ENCODE data around the gene TMEM181. TPM values are rescaled to one million over a fixed set of nuclear protein-coding genes. Genes with fewer than 3 reads are reported as not detected.

Gene TMEM181
- total RNA-seq, 1 experiment from 2014 or later, result 31.6 TPM

DNA sequence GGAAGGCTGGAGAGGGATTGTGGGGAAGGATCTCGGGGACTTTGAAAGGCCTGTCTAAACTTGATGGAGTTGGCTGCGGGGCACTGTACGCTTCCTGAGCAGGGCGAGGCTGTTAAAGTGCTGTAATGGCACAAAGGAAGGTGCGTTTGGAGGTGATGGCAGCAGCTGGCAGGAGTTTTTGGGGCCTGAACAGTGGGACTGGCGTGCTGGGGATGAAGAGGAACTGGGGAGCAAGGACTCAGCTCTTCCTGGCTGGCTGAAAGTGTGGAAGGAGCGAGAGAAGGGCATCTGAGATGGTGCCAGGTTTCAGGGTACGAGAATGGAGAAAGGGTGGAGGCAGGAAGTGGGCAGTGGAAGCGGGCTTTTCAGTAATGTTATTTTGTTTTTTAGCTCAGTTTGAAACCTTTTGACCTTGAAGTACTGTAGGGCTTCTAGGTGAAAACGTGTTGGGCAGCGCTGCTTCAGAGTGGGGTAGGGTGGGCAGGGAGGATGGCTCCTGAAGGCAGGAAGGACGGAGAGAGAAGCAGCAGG, 8.0 kb downstream of the TMEM181 start:
- CTCF ChIA-PET, result no interaction called here
- TF ChIP-seq, protein P1, sequence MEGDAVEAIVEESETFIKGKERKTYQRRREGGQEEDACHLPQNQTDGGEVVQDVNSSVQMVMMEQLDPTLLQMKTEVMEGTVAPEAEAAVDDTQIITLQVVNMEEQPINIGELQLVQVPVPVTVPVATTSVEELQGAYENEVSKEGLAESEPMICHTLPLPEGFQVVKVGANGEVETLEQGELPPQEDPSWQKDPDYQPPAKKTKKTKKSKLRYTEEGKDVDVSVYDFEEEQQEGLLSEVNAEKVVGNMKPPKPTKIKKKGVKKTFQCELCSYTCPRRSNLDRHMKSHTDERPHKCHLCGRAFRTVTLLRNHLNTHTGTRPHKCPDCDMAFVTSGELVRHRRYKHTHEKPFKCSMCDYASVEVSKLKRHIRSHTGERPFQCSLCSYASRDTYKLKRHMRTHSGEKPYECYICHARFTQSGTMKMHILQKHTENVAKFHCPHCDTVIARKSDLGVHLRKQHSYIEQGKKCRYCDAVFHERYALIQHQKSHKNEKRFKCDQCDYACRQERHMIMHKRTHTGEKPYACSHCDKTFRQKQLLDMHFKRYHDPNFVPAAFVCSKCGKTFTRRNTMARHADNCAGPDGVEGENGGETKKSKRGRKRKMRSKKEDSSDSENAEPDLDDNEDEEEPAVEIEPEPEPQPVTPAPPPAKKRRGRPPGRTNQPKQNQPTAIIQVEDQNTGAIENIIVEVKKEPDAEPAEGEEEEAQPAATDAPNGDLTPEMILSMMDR (conservative IDR thresholded peaks at IDR 0.05; ENCODE audit: low read depth, low read length), result no peak
- TF ChIP-seq EZH2 (IDR thresholded peaks at IDR 0.05; ENCODE audit: borderline replicate concordance, low read depth, low read length, poor library complexity, severe bottlenecking), result no peak
- no peak for DNase-seq (ENCODE audit: low spot score)
- H3K9me3 ChIP-seq (ENCODE audit: low read depth, low read length, poor library complexity, severe bottlenecking), result no peaks in the 10 kb centered on the region
- H3K27ac ChIP-seq (ENCODE audit: low read depth, low read length, poor library complexity, severe bottlenecking), result no peak overlapping the region
- POLR2A ChIA-PET (ENCODE audit: low non-redundant PET), result interaction anchor here (0.6 kb wide), 1 partner anchor 22 kb away, joined by 3 read pairs; no protein-coding TSS in a partner anchor
- no peaks in the 10 kb centered on the region for H3K36me3 ChIP-seq (ENCODE audit: insufficient read depth, low read length, poor library complexity, severe bottlenecking)
- BruUV-seq (replicated peaks), result no TSS peak
- intact Hi-C loops (cut with micrococcal nuclease; ENCODE audit: unreplicated experiment), result no loop called here
- H3K27me3 ChIP-seq (replicated peaks; ENCODE audit: insufficient read depth, low read depth, low read length, poor library complexity), result no peaks in the 10 kb centered on the region
- no peak overlapping the region for H3K4me3 ChIP-seq (ENCODE audit: low read depth, low read length, poor library complexity, severe bottlenecking)
- H3K4me1 ChIP-seq (ENCODE audit: insufficient read depth, low read length, poor library complexity, severe bottlenecking), result no peaks in the 10 kb centered on the region

GRCh38 chr6:158568549-158568948, 8.7 kb downstream of the TMEM181 start:
- intact Hi-C loops (cut with micrococcal nuclease; ENCODE audit: unreplicated experiment), result no loop called here
- Histone ChIP-seq H3K9me3 (ENCODE audit: low read depth, low read length, poor library complexity, severe bottlenecking) (no peaks in the 10 kb centered on the region), H3K27ac (ENCODE audit: low read depth, low read length, poor library complexity, severe bottlenecking) (no peak overlapping the region), H3K4me1 (ENCODE audit: insufficient read depth, low read length, poor library complexity, severe bottlenecking) (no peaks in the 10 kb centered on the region), H3K27me3 (replicated peaks; ENCODE audit: insufficient read depth, low read depth, low read length, poor library complexity) (no peaks in the 10 kb centered on the region), H3K36me3 (ENCODE audit: insufficient read depth, low read length, poor library complexity, severe bottlenecking) (no peaks in the 10 kb centered on the region), H3K4me3 (ENCODE audit: low read depth, low read length, poor library complexity, severe bottlenecking) (no peak overlapping the region)
- no TSS peak for BruUV-seq (replicated peaks)
- POLR2A ChIA-PET (ENCODE audit: low non-redundant PET), result no interaction called here
- no peak for TF ChIP-seq EZH2 (IDR thresholded peaks at IDR 0.05; ENCODE audit: borderline replicate concordance, low read depth, low read length, poor library complexity, severe bottlenecking)
- TF ChIP-seq, protein P1 (conservative IDR thresholded peaks at IDR 0.05; ENCODE audit: low read depth, low read length), result no peak
- CTCF ChIA-PET, result no interaction called here
- no peak for DNase-seq (ENCODE audit: low spot score)

DNA sequence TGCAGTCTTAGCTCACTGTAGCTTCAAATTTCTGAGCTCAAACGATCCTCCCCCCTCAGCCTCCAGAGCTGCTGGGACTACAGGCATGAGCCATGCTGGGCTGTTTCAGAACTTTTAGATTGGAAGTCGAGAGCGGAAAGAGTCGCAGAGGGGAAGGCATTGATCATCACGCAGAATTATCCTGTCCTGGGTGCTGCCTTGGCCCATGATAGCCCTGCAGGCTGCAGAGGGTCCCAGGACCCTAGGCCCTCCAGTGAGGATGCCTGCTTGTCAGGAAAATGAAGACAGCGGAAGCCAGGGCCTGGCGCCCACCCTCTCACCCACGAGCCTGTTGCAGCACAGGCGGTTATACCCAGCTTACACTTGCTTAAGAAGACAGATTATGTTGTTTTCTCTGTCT, 9.1 kb downstream of the TMEM181 start:
- no TSS peak for BruUV-seq (replicated peaks)
- no peaks in the 10 kb centered on the region for H3K36me3 ChIP-seq (ENCODE audit: insufficient read depth, low read length, poor library complexity, severe bottlenecking)
- no peak overlapping the region for H3K4me3 ChIP-seq (ENCODE audit: low read depth, low read length, poor library complexity, severe bottlenecking)
- DNase-seq (ENCODE audit: low spot score), result no peak
- no peak overlapping the region for H3K27ac ChIP-seq (ENCODE audit: low read depth, low read length, poor library complexity, severe bottlenecking)
- H3K27me3 ChIP-seq (replicated peaks; ENCODE audit: insufficient read depth, low read depth, low read length, poor library complexity), result no peaks in the 10 kb centered on the region
- POLR2A ChIA-PET (ENCODE audit: low non-redundant PET), result no interaction called here
- CTCF ChIA-PET, result no interaction called here
- TF ChIP-seq, protein P1 (conservative IDR thresholded peaks at IDR 0.05; ENCODE audit: low read depth, low read length), result no peak
- no peak for TF ChIP-seq EZH2 (IDR thresholded peaks at IDR 0.05; ENCODE audit: borderline replicate concordance, low read depth, low read length, poor library complexity, severe bottlenecking)
- no peaks in the 10 kb centered on the region for H3K9me3 ChIP-seq (ENCODE audit: low read depth, low read length, poor library complexity, severe bottlenecking)
- intact Hi-C loops (cut with micrococcal nuclease; ENCODE audit: unreplicated experiment), result no loop called here
- no peaks in the 10 kb centered on the region for H3K4me1 ChIP-seq (ENCODE audit: insufficient read depth, low read length, poor library complexity, severe bottlenecking)
